ENCODE measurements around the gene ZNF536.

DNA sequence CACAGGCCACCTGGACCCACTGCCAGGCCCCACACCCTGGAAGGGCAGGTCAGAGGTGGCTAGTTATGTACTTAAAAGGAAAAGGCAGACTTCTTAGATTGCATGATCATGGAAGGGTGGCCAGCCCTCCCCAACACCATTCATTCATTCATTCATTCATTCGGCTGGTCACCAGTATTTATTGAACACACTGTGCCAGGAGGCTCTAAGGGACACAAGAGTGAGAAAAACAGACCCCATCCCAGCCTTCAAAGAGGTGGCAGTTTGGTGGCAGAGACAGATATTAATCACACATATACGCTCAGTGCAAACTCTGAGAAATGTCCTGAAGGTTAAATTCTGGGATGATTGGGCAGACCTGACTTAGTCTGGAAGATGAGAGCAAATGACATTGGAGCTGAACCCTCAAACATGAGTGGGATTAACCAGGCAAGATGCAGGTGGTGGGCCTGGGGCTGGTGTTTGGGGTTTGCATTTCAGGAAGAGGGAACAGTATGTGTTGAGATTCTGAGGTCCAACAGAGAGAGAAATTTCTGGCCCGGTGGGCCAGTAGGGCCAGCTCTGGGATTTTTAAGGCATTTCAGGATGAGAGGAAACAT lies 147.5 kb downstream of the ZNF536 start:
- TF ChIP-seq, protein P1, sequence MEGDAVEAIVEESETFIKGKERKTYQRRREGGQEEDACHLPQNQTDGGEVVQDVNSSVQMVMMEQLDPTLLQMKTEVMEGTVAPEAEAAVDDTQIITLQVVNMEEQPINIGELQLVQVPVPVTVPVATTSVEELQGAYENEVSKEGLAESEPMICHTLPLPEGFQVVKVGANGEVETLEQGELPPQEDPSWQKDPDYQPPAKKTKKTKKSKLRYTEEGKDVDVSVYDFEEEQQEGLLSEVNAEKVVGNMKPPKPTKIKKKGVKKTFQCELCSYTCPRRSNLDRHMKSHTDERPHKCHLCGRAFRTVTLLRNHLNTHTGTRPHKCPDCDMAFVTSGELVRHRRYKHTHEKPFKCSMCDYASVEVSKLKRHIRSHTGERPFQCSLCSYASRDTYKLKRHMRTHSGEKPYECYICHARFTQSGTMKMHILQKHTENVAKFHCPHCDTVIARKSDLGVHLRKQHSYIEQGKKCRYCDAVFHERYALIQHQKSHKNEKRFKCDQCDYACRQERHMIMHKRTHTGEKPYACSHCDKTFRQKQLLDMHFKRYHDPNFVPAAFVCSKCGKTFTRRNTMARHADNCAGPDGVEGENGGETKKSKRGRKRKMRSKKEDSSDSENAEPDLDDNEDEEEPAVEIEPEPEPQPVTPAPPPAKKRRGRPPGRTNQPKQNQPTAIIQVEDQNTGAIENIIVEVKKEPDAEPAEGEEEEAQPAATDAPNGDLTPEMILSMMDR (IDR thresholded peaks at IDR 0.05; ENCODE audit: insufficient read depth, low read depth, low read length) = no peak
- no peak for TF ChIP-seq EZH2 (IDR thresholded peaks at IDR 0.05; ENCODE audit: insufficient read depth, low read length)

All from astrocyte (in vitro differentiated cells and primary cell).